Midbrain (tissue), 1 donor: Measurements from ENCODE around the gene VAV3.

ENCODE experiments used
- DNase-seq: peaks from one replicate; lab custom pipeline; 2025; lab: John Stamatoyannopoulos, UW

Gene VAV3

DNA sequence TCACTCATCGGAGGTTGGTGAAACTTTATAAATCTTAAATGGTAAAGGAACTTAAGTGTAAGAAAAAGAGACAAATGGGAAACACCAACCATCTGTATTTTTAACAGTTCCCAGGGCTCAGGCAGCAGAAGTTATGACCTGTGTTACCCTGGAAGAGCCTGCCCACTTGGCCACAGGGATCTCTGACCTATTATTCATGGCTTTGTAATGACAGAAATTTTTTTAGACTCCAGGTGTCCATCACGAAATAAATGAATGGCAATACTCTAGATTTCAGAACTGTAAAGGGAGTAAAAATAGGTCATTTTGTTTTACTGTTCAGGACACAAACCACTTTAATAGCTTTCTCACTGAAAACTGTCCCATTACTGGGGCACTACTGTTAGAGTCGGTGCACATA is 389.8 kb downstream of the VAV3 start:
- DNase-seq = no peak

DNA sequence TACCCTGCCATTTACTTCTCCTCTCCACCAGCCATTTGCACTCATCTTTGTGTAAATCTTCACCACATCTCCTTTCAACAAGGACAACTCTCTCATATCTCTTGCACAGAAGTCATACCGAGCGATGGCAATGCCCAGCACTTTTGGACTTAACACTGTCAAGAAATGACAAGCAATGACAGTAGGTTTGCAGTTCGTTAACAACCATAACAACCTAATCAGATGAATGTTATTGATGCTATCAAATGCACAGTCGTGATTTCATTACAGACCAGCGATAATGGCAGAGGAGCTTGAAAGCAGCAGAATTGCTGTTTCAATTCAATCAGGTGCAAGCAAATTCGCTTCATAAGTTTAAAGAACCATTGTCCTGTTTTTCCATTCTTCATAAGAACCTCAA is 390.9 kb downstream of the VAV3 start:
- no peak for DNase-seq

DNA sequence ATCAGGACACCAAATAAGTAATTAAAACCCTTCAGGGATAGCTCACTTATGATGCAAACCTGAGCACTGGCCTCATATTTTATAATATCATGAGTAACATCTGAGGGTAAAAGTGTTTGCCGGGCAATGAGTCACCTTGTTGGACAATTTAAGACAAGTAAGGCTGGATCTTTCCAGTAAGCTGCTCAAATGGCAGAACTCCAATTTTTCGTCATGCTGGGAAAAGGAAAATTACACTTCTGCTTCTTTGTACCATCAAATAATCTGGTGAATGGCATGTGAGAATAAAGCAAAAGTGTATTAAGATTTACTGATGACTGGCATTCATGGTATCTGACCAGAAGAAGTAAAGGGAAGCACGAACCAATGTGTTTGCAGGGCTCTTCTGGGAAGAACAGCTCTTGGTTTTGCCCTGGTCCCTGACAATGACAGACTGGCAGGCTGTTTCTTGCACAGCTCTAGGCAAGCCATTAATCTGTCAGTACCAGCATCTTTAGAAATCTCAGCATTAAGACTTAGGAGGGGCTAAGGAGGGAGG is 392.2 kb downstream of the VAV3 start:
- no peak for DNase-seq

DNA sequence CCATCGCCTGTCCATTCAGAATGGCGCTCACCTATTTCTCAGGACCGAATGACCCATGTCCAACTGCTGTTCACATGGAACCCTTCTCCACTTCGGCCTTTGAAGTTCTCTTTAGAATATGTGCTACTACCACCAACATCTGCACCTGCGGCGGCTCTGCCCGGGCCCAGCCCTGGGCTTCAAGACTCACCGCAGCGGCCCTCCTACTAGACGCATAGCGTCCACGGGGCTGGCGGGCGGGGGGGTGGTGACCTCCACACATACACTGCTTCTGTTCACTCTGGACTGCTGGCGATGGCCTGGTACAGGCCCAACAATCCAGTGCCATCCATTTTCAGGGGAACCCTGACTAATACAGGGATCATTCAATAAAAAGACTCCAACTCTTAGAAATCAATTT is 394.2 kb downstream of the VAV3 start:
- no peak for DNase-seq

DNA sequence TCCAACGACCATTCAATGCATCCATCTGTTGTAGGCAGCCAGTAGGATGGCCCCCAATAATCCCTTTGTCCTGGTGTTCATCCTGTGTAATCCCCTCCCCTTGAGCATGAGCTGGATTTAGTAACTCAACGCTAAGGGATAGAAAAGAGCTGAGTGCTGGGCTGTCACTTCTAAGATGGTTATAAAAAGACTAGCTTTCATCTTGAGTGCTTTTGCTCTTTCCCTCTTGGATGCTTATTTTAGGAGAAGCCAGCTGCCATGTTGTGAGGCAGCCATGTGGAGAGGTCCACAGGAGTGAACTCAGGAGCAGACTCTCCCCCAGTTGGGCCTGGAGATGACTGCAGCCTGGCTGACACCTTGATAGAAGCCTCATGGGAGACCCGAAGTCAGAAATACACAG is 401.5 kb downstream of the VAV3 start:
- DNase-seq = no peak

DNA sequence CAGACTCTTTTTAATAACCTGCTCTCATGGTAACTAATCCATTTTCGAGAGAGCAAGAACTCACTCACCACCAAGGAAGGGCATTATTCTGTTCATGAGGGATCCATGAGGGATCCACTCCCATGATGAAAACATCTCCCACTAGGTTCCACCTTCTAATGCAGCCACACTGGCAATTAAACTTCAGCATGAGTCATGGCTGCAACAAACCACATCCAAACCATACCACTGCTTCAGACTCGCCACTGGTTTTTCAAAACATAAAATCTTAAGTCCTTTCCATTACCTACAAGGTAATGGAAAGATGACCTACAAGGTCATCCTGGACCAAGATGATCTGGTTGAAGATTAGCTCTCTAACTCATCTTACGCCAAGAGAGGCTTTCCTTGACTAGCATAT is 405.1 kb downstream of the VAV3 start:
- DNase-seq = no peak

DNA sequence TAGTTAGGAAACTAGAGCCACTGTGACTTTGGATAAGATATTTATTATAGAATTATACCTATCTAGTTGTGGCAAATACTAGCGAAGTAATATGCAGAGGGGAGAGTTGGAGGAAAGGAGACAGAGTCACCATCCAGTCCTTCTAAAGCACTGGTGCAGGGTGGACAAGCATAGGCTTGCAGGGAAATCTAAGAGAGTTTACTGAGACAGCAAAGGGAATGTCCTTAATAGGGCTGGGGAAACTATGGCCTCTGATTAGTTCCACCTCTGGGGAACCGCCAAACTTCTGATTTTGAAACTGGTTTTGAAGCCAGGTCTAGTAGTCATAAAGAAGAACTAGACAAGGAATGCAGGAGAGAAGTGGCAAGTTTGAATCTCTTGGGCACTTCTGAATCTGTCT is 407.9 kb downstream of the VAV3 start:
- DNase-seq = no peak

DNA sequence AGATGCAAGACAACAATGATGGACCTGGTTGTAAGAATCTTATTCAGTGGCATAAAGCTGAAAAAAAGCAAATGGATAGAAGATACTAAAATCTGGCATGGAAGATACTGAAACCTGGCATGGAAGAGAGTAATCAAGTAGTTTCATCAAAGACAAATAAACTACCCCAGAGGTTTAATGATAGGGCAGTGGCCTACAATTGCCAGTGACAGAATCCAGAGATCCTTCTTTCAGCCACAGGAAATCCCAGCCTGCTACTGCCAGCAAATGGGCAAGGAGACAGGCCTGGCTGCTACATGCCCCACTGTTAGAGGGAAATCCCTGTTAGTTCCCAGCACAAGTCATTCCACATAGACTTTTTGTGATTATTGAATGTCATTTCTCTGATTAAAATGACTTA is 409.4 kb downstream of the VAV3 start:
- DNase-seq = no peak

DNA sequence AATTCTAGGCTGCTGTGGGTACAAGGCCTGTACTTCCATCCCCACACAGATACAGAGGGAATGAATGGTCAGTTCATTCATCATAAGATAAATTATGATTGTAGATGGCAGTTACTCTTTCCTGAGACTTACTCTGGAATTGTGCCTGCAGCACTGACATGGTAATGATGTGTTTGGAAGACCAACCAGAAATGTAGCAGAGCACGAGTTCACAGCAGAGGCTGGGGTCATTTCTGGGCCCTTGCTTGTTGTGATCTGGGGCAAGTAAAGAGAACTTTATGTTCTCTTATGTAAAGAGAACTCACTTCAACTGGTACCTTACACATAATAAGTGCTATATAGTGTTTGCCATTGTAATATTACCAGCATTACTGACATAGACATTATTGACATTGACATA is 412.2 kb downstream of the VAV3 start:
- no peak for DNase-seq

DNA sequence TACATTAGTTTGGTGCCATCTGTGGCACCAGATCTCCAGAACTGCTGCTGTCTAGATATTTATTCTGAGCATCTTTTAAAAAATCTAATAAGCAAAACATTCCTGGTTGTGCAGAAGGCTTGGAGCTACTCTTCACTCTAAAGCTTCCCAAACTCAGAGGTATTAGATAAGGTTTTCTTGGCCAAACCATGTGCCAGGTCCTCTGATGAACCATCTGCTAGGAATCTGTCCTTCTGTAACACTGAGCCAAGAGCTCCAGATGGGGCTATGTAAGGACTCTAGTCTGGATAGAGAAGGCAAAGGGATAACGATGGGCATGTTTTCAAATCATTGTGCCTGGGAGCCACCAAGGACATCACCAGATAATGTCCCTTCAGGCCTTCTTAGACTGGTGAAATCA is 413.5 kb downstream of the VAV3 start:
- no peak for DNase-seq

DNA sequence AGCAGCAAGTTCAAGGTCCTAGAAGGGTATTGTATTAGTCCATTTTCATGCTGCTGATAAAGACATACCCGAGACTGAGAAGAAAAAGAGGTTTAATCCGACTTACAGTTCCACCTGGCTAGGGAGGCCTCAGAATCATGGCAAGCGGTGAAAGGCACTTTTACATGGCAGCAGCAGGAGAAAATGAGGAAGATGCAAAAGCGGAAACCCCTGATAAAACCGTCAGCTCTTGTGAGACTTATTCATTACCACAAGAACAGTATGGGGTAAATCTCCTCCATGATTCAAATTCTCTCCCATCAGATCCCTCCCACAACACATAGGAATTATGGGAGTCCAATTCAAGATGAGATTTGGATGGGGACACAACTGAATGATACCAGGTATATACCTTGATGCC is 414.6 kb downstream of the VAV3 start:
- no peak for DNase-seq

DNA sequence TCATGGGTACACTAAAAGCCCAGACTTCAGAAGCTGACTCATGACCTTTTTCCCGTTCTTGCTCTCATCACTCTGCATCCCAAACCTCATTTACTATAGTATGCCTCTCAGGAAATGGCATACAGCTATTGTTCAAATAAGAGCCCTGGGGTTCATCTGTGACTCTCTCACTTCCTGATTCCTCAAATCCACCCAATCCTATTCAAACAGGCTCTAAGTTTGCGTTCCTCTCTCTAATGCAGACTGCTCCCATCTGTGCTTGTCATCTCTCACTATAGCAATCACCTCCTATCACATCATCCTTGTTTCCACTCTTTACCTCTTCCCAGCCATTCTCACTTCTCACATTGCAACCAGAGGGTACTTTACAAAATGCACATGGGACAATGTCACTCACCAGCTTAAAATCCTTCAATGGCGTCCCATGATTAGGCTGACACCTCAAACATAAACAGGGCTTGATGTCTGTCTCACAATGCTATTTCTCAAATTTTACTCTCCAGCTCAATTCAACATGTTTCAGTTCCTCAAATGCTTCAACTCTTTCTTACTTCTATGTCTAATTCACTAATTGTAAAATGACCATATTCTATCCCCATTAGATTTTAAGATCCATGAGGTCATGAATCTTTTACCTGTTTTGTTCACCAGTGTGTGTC is 415.7 kb downstream of the VAV3 start:
- DNase-seq = no peak

DNA sequence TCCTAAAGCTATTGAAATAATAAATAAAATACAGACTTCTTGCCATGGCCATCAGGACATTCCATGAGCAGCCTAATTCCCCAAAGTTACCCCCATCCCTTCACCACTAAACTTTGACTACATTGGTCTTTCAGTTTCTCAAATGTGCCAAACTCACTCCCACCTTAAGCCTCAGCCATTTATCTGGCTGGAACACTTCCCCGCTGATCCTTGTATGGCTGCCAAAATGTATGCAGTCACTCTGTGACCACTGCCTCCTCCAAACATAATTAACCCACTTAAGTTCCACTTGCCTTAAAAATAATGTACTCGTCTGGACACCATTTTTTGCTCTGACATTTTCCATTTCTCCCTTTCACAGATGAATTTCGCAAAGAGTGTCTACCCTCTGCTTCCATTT is 416.7 kb downstream of the VAV3 start:
- no peak for DNase-seq

DNA sequence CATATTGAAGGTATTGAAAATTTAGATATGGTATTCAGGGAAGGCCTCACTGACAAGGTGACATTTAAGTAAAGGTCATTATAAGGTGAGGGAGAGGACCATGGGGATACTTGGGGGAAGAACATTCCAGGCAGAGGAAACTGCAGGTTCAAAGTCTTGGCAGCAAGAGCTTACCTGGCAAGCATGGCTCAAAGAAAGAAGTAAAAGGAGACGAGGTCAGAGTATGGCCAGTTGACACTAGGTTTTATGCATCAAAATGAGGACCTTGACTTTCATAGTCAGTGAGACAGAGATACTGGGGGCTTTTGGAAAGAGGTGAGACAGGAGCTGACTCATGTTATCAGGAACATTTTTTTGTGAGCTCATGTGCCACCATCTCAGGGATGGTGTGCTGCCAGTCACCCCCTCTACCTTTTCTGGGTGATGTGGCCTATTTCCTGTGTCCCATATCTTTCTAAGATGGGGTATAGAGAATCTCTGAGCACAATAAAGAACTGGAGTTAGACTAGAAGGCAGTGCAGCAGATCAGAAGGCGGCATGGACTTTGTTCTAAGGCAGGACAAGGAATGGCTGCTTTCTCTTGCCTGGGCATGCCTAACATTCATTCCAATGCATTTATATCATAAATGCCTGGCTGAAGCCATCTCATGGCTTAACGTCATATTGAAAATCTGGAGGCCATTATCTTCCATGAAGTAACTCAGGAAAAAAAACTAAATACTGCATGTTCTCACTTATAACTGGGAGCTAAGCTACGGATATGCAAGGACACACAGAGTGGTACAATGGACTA is 417.4 kb downstream of the VAV3 start:
- no peak for DNase-seq

DNA sequence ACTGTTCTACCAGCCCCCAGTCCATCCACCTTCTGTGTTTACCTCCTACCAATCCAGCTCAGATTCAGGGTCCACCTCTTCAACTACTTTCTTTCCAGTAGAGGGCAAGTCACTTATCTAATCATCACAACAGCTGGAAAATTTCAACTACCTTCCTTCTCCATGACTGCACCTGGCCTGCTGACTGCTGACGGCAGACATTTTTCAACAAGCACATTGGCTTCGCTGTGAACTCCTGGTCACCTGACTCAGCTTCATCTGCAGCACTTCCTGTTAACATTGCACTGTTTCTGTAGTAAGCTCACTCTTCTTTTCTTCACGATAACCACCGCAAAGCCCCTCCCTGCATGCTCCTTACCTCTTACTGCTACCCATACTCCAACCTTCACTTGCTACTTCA is 418.4 kb downstream of the VAV3 start:
- DNase-seq = no peak

DNA sequence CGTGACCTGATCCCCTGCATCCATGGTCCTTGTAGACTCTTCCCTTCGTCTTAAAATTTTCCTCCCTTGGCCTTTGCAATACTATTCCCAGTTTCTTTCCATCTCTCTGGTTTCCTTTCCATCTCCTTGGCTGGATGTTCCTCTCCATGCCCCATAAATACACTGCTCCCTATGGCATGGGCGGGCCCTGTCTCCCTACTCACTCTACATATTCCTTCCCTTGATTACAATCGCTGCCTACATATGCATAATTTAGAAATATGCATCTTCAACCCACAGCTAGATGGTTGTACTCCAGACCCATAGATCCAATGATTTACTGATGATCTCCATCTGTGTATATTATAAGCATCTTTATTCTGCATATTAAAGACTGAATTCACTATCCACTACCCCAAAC is 419.1 kb downstream of the VAV3 start:
- DNase-seq = no peak

DNA sequence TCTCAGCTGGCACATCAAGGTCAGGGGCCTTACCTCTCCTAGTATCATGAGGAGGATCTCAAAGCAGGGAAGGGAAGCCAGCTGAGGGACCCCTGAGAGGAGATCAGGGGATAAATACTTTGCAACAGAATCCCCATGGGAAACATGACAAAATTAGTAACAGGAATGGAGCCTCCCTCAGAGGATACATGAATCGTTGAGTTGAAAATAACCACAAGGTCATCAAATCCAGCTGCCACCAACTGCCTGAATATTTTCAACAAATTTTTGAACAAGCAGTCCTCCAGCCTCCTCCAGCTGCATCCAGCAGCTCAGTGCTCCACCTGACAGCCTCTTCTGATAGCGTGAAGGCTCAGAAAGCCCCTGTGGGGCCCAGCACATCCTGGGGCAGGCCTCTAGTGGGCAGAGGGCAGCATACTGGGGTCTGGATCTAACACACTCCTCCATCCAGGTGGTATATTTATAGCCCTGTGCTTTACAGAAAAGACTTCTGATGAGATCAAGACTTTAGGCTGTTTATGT is 419.9 kb downstream of the VAV3 start:
- no peak for DNase-seq

DNA sequence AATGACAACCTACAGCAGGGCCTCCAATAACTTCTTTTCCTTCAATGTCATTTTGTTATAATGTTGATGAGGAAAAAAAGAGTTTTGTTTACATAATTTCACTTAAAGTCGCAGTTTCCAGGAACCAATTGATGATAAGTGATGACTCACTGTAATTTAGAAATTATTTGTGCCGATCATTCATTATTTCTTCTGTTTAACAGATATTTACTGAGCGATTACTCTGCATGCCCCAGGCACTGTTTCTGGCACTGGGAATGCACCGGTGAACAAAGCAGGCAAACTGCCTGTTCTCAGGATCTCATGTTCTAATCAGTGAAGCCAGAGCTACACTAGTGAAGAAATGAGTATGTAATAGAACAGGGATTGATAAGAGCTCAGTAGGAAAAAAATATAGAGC is 420.7 kb downstream of the VAV3 start:
- DNase-seq = no peak

DNA sequence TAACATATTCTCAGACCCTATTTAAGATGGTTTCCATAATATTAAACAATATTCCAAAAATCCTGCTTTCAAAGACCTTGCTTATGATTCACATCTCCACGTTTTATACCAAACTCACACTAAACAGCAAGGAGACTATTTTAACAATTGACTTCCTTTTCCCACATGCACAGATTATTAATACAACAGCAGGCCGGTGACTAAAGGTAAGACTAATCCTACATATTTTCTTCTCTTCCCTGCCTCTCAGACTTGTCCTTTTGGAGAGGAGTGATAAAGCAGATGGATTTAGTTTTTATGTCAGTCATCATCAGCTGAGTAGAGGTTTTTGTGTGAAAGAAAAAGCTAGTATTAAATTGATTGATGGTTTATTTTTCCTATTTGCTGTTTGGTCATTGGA is 423.6 kb downstream of the VAV3 start:
- DNase-seq = no peak

DNA sequence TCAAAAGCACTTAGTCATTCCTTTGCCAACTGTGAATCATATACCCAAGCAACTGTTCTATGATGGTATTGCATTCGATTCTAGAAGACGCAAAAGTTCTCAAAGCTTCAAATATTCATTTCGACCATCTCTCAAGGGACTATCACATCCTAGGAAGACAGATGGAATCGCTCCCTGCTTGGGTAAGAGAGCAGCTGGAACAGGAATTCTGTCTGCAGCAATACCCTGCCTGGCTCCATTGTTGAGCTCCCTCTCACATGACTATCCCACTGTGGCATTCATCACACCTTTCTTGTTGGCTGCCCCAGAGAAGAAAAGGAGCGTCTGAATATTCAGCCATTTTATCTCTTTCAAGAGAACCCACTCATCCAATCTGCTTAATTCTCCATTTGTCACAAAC is 426.5 kb downstream of the VAV3 start:
- no peak for DNase-seq

DNA sequence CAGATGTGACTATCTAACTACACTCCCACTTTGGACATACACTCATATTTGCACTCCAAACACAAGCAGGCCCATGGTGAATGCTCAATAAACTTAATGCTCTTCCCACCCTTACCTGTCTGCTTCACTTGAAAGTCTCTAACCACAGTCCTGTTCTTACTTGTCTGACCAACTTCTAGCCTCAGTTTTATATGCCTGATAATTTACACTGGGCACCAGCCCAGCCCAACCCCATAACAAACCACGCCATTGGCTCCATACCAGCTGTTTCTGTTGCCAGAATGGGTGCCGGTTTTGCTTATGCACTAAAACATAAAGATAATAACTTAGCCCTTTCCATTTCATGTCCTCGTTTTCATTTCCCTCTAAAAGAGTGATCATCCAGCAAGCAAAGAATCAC is 428.7 kb downstream of the VAV3 start:
- no peak for DNase-seq

DNA sequence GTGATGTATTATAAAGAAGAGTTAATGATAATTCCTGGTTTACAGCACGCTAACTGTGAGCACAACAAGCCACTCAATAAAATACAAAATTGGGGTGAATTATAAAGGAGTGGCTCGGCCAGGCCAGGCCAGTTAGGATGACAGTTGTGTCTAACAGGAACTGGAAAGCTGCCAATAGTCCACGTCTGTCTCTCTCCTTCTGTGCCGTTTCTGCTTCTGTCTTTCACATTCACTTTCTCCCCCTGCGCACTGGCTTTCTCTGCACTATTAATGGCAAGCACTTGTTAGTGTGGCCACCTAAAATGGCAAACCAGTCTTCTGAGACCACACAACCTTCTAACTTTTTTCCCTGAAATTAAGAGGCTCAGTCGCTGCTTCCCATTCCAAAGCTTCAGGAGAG is 429.9 kb downstream of the VAV3 start:
- DNase-seq = no peak

DNA sequence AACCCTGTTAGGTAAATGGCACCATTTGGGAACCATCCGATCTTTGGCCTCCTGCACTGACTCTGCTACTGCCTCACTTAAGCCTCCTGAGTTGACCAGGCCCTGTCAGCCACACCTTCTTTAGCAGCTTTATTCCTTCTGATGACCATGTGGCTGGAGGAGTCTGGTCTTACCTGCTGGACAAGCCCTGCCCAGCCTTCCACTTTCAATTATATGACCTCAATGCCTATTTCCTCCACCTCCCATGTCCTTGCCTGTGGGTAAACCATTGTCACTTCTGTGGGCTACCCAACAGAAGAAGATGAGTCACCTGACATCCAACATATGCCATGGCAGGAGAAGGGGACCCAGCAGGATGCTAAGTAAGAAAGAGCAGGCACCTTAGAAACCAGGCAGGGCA is 430.3 kb downstream of the VAV3 start:
- no peak for DNase-seq

DNA sequence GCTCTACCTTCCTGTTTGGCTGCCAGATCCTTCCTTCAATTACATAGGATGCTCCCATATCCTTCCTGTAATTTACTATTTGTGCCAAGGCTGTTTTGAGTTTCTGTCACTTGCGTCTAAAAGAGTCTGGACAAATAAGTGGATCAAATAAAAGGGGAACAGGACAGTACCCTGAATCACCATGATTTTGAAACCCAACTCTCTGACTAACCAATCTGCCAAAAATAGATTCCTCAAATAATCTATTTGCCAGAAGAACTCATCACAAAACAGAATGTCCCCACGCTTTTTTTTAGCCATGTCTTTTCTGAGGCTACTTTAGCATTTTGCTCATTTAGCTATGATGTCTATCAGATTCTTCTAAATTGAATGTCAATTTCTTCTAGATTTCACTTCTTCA is 431.5 kb downstream of the VAV3 start:
- DNase-seq = no peak
